ENCODE data around the gene KCNK3.
"Not testable (repeated sequence)": the region's sequence is repeated elsewhere in the genome, so short reads cannot be mapped to it uniquely, and the experiment has no call there.

Gene KCNK3

GRCh38 chr2:26651799-26652198 lies 40.7 kb upstream of the KCNK3 start:
- Histone ChIP-seq H3K4me1 (ENCODE audit: control insufficient read depth, insufficient read depth, low read length) (peaks cover 41% of the 10 kb centered on the region), H3K4me3 (ENCODE audit: low read length) (peak overlapping the region; percentile 56), H3K27me3 (replicated peaks; ENCODE audit: control insufficient read depth, insufficient read depth, low read length) (no peaks in the 10 kb centered on the region), H3K9me3 (ENCODE audit: control insufficient read depth, low read length) (no peaks in the 10 kb centered on the region), H3K36me3 (ENCODE audit: control insufficient read depth, insufficient read depth, low read length, severe bottlenecking) (no peaks in the 10 kb centered on the region), H3K9ac (ENCODE audit: low read length) (peak overlapping the region; percentile 50)
- DNase-seq (ENCODE audit: low read depth), result peak; percentile 44

- peak overlapping the region; percentile 56 for H3K4me3 ChIP-seq (ENCODE audit: low read length)
- H3K36me3 ChIP-seq (ENCODE audit: control insufficient read depth, insufficient read depth, low read length, severe bottlenecking), result no peaks in the 10 kb centered on the region
- no peaks in the 10 kb centered on the region for H3K9me3 ChIP-seq (ENCODE audit: control insufficient read depth, low read length)
- DNase-seq (ENCODE audit: low read depth), result peak; percentile 95
- no peaks in the 10 kb centered on the region for H3K27me3 ChIP-seq (replicated peaks; ENCODE audit: control insufficient read depth, insufficient read depth, low read length)
- peak overlapping the region; percentile 50 for H3K9ac ChIP-seq (ENCODE audit: low read length)
- peaks cover 41% of the 10 kb centered on the region for H3K4me1 ChIP-seq (ENCODE audit: control insufficient read depth, insufficient read depth, low read length)
Observed at GRCh38 chr2:26652361-26653041, 40.0 kb upstream of the KCNK3 start.

- no peaks in the 10 kb centered on the region for H3K9me3 ChIP-seq (ENCODE audit: control insufficient read depth, low read length)
- peaks cover 3% of the 10 kb centered on the region for H3K27me3 ChIP-seq (replicated peaks; ENCODE audit: control insufficient read depth, insufficient read depth, low read length)
- peak overlapping the region; percentile 56 for H3K4me3 ChIP-seq (ENCODE audit: low read length)
- peaks cover 41% of the 10 kb centered on the region for H3K4me1 ChIP-seq (ENCODE audit: control insufficient read depth, insufficient read depth, low read length)
- H3K36me3 ChIP-seq (ENCODE audit: control insufficient read depth, insufficient read depth, low read length, severe bottlenecking), result no peaks in the 10 kb centered on the region
- no peak for DNase-seq (ENCODE audit: low read depth)
- peak overlapping the region; percentile 50 for H3K9ac ChIP-seq (ENCODE audit: low read length)
Observed at GRCh38 chr2:26653207-26654060, 39.1 kb upstream of the KCNK3 start.

GRCh38 chr2:26654061-26654340 lies 38.5 kb upstream of the KCNK3 start:
- no peak overlapping the region for H3K9ac ChIP-seq (ENCODE audit: low read length)
- no peak for DNase-seq (ENCODE audit: low read depth)
- H3K4me3 ChIP-seq (ENCODE audit: low read length), result no peak overlapping the region
- peaks cover 1% of the 10 kb centered on the region for H3K9me3 ChIP-seq (ENCODE audit: control insufficient read depth, low read length)
- H3K36me3 ChIP-seq (ENCODE audit: control insufficient read depth, insufficient read depth, low read length, severe bottlenecking), result no peaks in the 10 kb centered on the region
- H3K27me3 ChIP-seq (replicated peaks; ENCODE audit: control insufficient read depth, insufficient read depth, low read length), result peaks cover 3% of the 10 kb centered on the region
- peaks cover 41% of the 10 kb centered on the region for H3K4me1 ChIP-seq (ENCODE audit: control insufficient read depth, insufficient read depth, low read length)

GRCh38 chr2:26655120-26655519 lies 37.4 kb upstream of the KCNK3 start:
- peaks cover 12% of the 10 kb centered on the region for H3K9me3 ChIP-seq (ENCODE audit: control insufficient read depth, low read length)

GRCh38 chr2:26655611-26656195 lies 36.8 kb upstream of the KCNK3 start:
- no peak for DNase-seq (ENCODE audit: low read depth)
- H3K9ac ChIP-seq (ENCODE audit: low read length), result no peak overlapping the region
- peaks cover 18% of the 10 kb centered on the region for H3K9me3 ChIP-seq (ENCODE audit: control insufficient read depth, low read length)
- no peaks in the 10 kb centered on the region for H3K36me3 ChIP-seq (ENCODE audit: control insufficient read depth, insufficient read depth, low read length, severe bottlenecking)
- H3K27me3 ChIP-seq (replicated peaks; ENCODE audit: control insufficient read depth, insufficient read depth, low read length), result peaks cover 3% of the 10 kb centered on the region
- H3K4me3 ChIP-seq (ENCODE audit: low read length), result no peak overlapping the region
- H3K4me1 ChIP-seq (ENCODE audit: control insufficient read depth, insufficient read depth, low read length), result peaks cover 28% of the 10 kb centered on the region

More at GRCh38 chr2:26655120-26655519, 37.4 kb upstream of the KCNK3 start:
- not testable (repeated sequence) for H3K36me3 ChIP-seq (ENCODE audit: control insufficient read depth, insufficient read depth, low read length, severe bottlenecking); H3K4me3 ChIP-seq (ENCODE audit: low read length); DNase-seq (ENCODE audit: low read depth); H3K27me3 ChIP-seq (replicated peaks; ENCODE audit: control insufficient read depth, insufficient read depth, low read length); H3K9ac ChIP-seq (ENCODE audit: low read length)
- H3K4me1 ChIP-seq (ENCODE audit: control insufficient read depth, insufficient read depth, low read length), result peaks cover 32% of the 10 kb centered on the region

GRCh38 chr2:26657265-26657664 lies 35.3 kb upstream of the KCNK3 start:
- Histone ChIP-seq H3K4me1 (ENCODE audit: control insufficient read depth, insufficient read depth, low read length) (peaks cover 13% of the 10 kb centered on the region), H3K36me3 (ENCODE audit: control insufficient read depth, insufficient read depth, low read length, severe bottlenecking) (no peaks in the 10 kb centered on the region), H3K9ac (ENCODE audit: low read length) (no peak overlapping the region), H3K9me3 (ENCODE audit: control insufficient read depth, low read length) (peaks cover 25% of the 10 kb centered on the region), H3K27me3 (replicated peaks; ENCODE audit: control insufficient read depth, insufficient read depth, low read length) (peaks cover 3% of the 10 kb centered on the region), H3K4me3 (ENCODE audit: low read length) (no peak overlapping the region)
- no peak for DNase-seq (ENCODE audit: low read depth)

GRCh38 chr2:26658691-26659346 lies 33.7 kb upstream of the KCNK3 start:
- Histone ChIP-seq H3K4me3 (ENCODE audit: low read length) (no peak overlapping the region), H3K9me3 (ENCODE audit: control insufficient read depth, low read length) (peaks cover 29% of the 10 kb centered on the region), H3K36me3 (ENCODE audit: control insufficient read depth, insufficient read depth, low read length, severe bottlenecking) (no peaks in the 10 kb centered on the region), H3K27me3 (replicated peaks; ENCODE audit: control insufficient read depth, insufficient read depth, low read length) (peaks cover 3% of the 10 kb centered on the region), H3K4me1 (ENCODE audit: control insufficient read depth, insufficient read depth, low read length) (no peaks in the 10 kb centered on the region), H3K9ac (ENCODE audit: low read length) (no peak overlapping the region)
- DNase-seq (ENCODE audit: low read depth), result no peak

- Histone ChIP-seq H3K27me3 (replicated peaks; ENCODE audit: control insufficient read depth, insufficient read depth, low read length) (peaks cover 3% of the 10 kb centered on the region), H3K9me3 (ENCODE audit: control insufficient read depth, low read length) (peaks cover 29% of the 10 kb centered on the region), H3K4me1 (ENCODE audit: control insufficient read depth, insufficient read depth, low read length) (no peaks in the 10 kb centered on the region), H3K9ac (ENCODE audit: low read length) (no peak overlapping the region), H3K4me3 (ENCODE audit: low read length) (no peak overlapping the region), H3K36me3 (ENCODE audit: control insufficient read depth, insufficient read depth, low read length, severe bottlenecking) (no peaks in the 10 kb centered on the region)
- no peak for DNase-seq (ENCODE audit: low read depth)
Observed at GRCh38 chr2:26660363-26660962, 32.1 kb upstream of the KCNK3 start.

- not testable (repeated sequence) for H3K4me3 ChIP-seq (ENCODE audit: low read length); DNase-seq (ENCODE audit: low read depth); H3K9ac ChIP-seq (ENCODE audit: low read length); H3K36me3 ChIP-seq (ENCODE audit: control insufficient read depth, insufficient read depth, low read length, severe bottlenecking); H3K4me1 ChIP-seq (ENCODE audit: control insufficient read depth, insufficient read depth, low read length); H3K27me3 ChIP-seq (replicated peaks; ENCODE audit: control insufficient read depth, insufficient read depth, low read length)
- H3K9me3 ChIP-seq (ENCODE audit: control insufficient read depth, low read length), result peaks cover 19% of the 10 kb centered on the region
Observed at GRCh38 chr2:26665296-26665695, 27.2 kb upstream of the KCNK3 start.

GRCh38 chr2:26666671-26667070 lies 25.9 kb upstream of the KCNK3 start:
- peaks cover 9% of the 10 kb centered on the region for H3K9me3 ChIP-seq (ENCODE audit: control insufficient read depth, low read length)
- no peaks in the 10 kb centered on the region for H3K4me1 ChIP-seq (ENCODE audit: control insufficient read depth, insufficient read depth, low read length)
- H3K36me3 ChIP-seq (ENCODE audit: control insufficient read depth, insufficient read depth, low read length, severe bottlenecking), result no peaks in the 10 kb centered on the region
- no peaks in the 10 kb centered on the region for H3K27me3 ChIP-seq (replicated peaks; ENCODE audit: control insufficient read depth, insufficient read depth, low read length)
- no peak for DNase-seq (ENCODE audit: low read depth)
- H3K9ac ChIP-seq (ENCODE audit: low read length), result no peak overlapping the region
- H3K4me3 ChIP-seq (ENCODE audit: low read length), result no peak overlapping the region
